SK-N-MC (cell line): ENCODE results near the gene KCNG2.

Experiments
- EZH2 ChIP-seq: fragments of 200-600 bp; sonication (generic); IDR thresholded peaks from one replicate; pipeline ENCODE4 v1.6.1; 2017; ENCODE audit warnings: antibody characterized with exemption
- POLR2AphosphoS5 ChIP-seq: IDR thresholded peaks from 2 replicates; pipeline ENCODE4 v1.6.1; 2012; ENCODE audit warnings: mild to moderate bottlenecking, low read depth, low read length, borderline replicate concordance

GRCh38 chr18:79942786-79943607 lies 145.3 kb downstream of the KCNG2 start:
- no peak for TF ChIP-seq POLR2AphosphoS5
- no peak for TF ChIP-seq EZH2
